D721Med (cell line): Measurements from ENCODE around the gene DMRTA2.
"Not testable (repeated sequence)": the region's sequence is repeated elsewhere in the genome, so short reads cannot be mapped to it uniquely, and the experiment has no call there.

Experiments
- DNase-seq: peaks from one replicate; pipeline ENCODE4 v3.0.0; 2011; ENCODE audit warnings: low spot score; ENCODE audit not compliant: insufficient read length
- FAIRE-seq: peaks from 2 replicates; lab custom pipeline; 2011; peaks lifted over from hg19 to GRCh38; lab: Jason Lieb, UNC
- TF ChIP-seq, protein P1 (sequence below): IDR thresholded peaks from 2 replicates; pipeline ENCODE4 v1.5.1; 2012; ENCODE audit warnings: mild to moderate bottlenecking, control low read depth; ENCODE audit not compliant: insufficient read depth; ENCODE audit errors: missing control alignments

DMRTA2 gene

GRCh38 chr1:50416150-50416527 is 7.1 kb downstream of the DMRTA2 start:
- DNase-seq (no peak), FAIRE-seq (no peak)
- TF ChIP-seq, protein P1, sequence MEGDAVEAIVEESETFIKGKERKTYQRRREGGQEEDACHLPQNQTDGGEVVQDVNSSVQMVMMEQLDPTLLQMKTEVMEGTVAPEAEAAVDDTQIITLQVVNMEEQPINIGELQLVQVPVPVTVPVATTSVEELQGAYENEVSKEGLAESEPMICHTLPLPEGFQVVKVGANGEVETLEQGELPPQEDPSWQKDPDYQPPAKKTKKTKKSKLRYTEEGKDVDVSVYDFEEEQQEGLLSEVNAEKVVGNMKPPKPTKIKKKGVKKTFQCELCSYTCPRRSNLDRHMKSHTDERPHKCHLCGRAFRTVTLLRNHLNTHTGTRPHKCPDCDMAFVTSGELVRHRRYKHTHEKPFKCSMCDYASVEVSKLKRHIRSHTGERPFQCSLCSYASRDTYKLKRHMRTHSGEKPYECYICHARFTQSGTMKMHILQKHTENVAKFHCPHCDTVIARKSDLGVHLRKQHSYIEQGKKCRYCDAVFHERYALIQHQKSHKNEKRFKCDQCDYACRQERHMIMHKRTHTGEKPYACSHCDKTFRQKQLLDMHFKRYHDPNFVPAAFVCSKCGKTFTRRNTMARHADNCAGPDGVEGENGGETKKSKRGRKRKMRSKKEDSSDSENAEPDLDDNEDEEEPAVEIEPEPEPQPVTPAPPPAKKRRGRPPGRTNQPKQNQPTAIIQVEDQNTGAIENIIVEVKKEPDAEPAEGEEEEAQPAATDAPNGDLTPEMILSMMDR = no peak

DNA sequence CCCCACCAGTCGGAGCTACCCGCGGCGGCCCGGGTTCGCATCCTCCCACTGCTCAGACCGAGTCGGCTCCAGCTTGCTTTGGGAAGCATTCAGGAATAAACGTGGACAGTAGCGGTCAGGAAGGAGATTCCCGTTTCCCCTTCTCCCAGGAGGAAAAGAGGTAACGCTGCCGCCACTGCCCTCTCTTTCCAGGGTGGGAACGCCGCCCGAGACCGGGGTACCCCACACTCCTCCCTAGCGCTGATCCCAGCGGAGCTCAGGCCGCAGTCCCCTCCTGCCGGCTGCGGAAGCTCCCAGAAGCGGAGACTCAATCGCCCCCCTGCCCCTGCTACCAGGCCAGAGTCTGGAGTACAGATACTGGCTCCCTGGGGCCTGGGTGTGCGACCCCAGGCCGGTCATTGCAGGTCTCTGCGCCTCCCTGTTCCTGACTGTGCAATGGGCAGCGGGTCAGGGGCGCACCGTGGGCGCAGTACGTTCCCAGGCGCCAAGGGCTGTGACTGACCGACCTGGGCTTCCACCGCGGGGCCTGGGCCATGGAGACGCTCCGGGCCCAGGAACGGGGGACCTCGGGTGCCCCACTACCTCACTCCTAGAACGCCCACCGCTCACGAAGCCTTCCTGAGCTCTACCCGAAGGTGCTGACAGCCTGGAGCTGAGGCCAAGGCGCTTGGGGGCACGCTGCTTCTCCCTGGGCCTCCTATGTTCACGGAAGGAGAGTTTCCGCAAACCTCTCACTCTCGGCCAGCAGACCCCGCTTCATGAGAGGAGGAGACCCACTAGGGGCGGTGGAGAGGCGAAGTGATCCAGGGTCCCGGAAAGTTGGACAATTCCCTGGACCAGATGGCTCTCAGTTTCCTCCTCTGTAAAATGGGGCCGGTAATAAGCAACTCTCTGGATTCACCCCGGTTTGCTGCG is 7.8 kb downstream of the DMRTA2 start:
- TF ChIP-seq, protein P1 = no peak
- FAIRE-seq = no peak

GRCh38 chr1:50414853-50415234 is 8.4 kb downstream of the DMRTA2 start:
- FAIRE-seq = no peak
- TF ChIP-seq, protein P1 = no peak
- no peak for DNase-seq

More for the DNA sequence above, 7.8 kb downstream of the DMRTA2 start:
- DNase-seq = no peak

GRCh38 chr1:50412813-50413476 is 10.3 kb downstream of the DMRTA2 start:
- DNase-seq (no peak), FAIRE-seq (no peak)
- TF ChIP-seq, protein P1 = no peak

DNA sequence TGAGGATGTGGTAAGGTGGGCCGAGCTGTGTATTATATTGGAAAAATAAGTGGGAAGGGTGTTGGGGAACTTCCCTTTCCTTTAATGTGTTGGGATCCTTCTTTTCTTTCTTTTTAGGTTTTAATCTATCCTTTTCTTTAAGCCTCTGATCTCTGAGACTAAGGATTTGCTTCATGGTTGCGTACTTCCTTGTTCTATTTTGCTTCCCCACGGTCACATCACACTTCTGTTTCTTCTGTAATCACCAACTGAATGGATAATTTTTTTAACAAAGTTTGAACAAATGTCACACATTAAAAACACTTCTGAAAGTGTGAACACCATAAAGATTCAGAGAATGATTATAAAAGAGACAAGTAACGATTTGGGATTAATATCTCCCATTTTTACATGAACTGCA is 17.4 kb downstream of the DMRTA2 start:
- FAIRE-seq (no peak), DNase-seq (no peak)
- TF ChIP-seq, protein P1 = no peak

- no peak for FAIRE-seq
These were observed 29.6 kb downstream of the DMRTA2 start for GRCh38 chr1:50393522-50394120.

GRCh38 chr1:50381551-50381950 is 41.7 kb downstream of the DMRTA2 start:
- DNase-seq, FAIRE-seq: not testable (repeated sequence)

More at GRCh38 chr1:50393522-50394120, 29.6 kb downstream of the DMRTA2 start:
- TF ChIP-seq, protein P1 = no peak
- DNase-seq = no peak
